SK-N-SH (cell line): ENCODE measurements around the gene TRIM8.

Experiments
- CTCF ChIP-seq: fragments of 200-600 bp; sonication (generic); IDR thresholded peaks from 2 replicates; pipeline ENCODE4 v1.6.1; 2017; ENCODE audit warnings: antibody characterized with exemption, mild to moderate bottlenecking, moderate library complexity
- ELF1 ChIP-seq: IDR thresholded peaks from 2 replicates; pipeline ENCODE4 v1.4.0; 2012
- EZH2phosphoT487 ChIP-seq: fragments of 200-600 bp; sonication (generic); IDR thresholded peaks from 2 replicates; pipeline ENCODE4 v1.6.1; 2017; ENCODE audit warnings: low read depth, mixed run types, mild to moderate bottlenecking, antibody characterized with exemption, moderate library complexity, borderline replicate concordance
- FOXM1 ChIP-seq: IDR thresholded peaks from 2 replicates; pipeline ENCODE4 v1.4.0; 2012; ENCODE audit warnings: low read depth, mild to moderate bottlenecking
- GABPA ChIP-seq: IDR thresholded peaks from 2 replicates; pipeline ENCODE4 v1.4.0; 2012; ENCODE audit warnings: low read depth, mild to moderate bottlenecking
- JUND ChIP-seq: IDR thresholded peaks from 2 replicates; pipeline ENCODE4 v1.4.0; 2012
- NFIC ChIP-seq: IDR thresholded peaks from 2 replicates; pipeline ENCODE4 v1.4.0; 2012; ENCODE audit warnings: borderline replicate concordance
- SIN3A ChIP-seq: IDR thresholded peaks from 2 replicates; pipeline ENCODE4 v1.6.1; 2012; ENCODE audit warnings: low read depth, mild to moderate bottlenecking, low read length, moderate library complexity, borderline replicate concordance
- SMC3 ChIP-seq: IDR thresholded peaks from 2 replicates; pipeline ENCODE4 v1.6.1; 2012; ENCODE audit warnings: low read depth, low read length, improper control_type of control experiment
- TF ChIP-seq, protein P1 (sequence below): IDR thresholded peaks from 2 replicates; pipeline ENCODE4 v1.4.0; 2012; ENCODE audit warnings: low read depth, borderline replicate concordance
- TF ChIP-seq, protein P2 (sequence below): IDR thresholded peaks from 2 replicates; pipeline ENCODE4 v1.6.1; 2012; ENCODE audit warnings: mild to moderate bottlenecking, low read depth, low read length, moderate library complexity
- TF ChIP-seq, protein P3 (sequence below): fragments of 150-350 bp; IDR thresholded peaks from 2 replicates; pipeline ENCODE4 v1.6.1; 2016; ENCODE audit warnings: mild to moderate bottlenecking, low read depth, low read length

DNA sequence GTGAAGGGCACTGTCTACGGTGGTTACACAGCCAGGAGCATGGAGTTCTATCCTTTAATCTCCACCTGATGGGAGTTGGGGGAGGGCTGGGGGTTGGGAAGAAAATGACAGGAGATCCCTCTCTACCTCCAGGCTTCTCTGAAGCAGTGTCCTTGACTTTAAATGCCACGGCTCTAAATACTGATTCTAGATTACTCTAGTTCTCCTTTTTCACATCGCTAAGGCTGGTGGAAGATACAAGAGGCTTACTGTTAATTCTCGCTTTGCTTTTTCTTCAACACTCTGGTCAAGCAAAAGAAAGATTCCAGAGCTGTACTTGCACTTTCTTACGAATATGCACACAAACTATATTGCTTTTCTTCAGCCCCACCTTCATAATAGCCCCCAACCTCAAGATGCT lies 39.5 kb downstream of the TRIM8 start:
- no peak for TF ChIP-seq CTCF
- TF ChIP-seq ELF1, result no peak
- TF ChIP-seq, protein P1, sequence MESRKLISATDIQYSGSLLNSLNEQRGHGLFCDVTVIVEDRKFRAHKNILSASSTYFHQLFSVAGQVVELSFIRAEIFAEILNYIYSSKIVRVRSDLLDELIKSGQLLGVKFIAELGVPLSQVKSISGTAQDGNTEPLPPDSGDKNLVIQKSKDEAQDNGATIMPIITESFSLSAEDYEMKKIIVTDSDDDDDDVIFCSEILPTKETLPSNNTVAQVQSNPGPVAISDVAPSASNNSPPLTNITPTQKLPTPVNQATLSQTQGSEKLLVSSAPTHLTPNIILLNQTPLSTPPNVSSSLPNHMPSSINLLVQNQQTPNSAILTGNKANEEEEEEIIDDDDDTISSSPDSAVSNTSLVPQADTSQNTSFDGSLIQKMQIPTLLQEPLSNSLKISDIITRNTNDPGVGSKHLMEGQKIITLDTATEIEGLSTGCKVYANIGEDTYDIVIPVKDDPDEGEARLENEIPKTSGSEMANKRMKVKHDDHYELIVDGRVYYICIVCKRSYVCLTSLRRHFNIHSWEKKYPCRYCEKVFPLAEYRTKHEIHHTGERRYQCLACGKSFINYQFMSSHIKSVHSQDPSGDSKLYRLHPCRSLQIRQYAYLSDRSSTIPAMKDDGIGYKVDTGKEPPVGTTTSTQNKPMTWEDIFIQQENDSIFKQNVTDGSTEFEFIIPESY, result no peak
- no peak for TF ChIP-seq NFIC
- TF ChIP-seq SIN3A, result no peak
- no peak for TF ChIP-seq JUND
- TF ChIP-seq EZH2phosphoT487, result no peak
- TF ChIP-seq, protein P2, sequence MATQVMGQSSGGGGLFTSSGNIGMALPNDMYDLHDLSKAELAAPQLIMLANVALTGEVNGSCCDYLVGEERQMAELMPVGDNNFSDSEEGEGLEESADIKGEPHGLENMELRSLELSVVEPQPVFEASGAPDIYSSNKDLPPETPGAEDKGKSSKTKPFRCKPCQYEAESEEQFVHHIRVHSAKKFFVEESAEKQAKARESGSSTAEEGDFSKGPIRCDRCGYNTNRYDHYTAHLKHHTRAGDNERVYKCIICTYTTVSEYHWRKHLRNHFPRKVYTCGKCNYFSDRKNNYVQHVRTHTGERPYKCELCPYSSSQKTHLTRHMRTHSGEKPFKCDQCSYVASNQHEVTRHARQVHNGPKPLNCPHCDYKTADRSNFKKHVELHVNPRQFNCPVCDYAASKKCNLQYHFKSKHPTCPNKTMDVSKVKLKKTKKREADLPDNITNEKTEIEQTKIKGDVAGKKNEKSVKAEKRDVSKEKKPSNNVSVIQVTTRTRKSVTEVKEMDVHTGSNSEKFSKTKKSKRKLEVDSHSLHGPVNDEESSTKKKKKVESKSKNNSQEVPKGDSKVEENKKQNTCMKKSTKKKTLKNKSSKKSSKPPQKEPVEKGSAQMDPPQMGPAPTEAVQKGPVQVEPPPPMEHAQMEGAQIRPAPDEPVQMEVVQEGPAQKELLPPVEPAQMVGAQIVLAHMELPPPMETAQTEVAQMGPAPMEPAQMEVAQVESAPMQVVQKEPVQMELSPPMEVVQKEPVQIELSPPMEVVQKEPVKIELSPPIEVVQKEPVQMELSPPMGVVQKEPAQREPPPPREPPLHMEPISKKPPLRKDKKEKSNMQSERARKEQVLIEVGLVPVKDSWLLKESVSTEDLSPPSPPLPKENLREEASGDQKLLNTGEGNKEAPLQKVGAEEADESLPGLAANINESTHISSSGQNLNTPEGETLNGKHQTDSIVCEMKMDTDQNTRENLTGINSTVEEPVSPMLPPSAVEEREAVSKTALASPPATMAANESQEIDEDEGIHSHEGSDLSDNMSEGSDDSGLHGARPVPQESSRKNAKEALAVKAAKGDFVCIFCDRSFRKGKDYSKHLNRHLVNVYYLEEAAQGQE, result no peak
- TF ChIP-seq SMC3, result no peak
- TF ChIP-seq GABPA, result no peak
- no peak for TF ChIP-seq FOXM1
- TF ChIP-seq, protein P3, sequence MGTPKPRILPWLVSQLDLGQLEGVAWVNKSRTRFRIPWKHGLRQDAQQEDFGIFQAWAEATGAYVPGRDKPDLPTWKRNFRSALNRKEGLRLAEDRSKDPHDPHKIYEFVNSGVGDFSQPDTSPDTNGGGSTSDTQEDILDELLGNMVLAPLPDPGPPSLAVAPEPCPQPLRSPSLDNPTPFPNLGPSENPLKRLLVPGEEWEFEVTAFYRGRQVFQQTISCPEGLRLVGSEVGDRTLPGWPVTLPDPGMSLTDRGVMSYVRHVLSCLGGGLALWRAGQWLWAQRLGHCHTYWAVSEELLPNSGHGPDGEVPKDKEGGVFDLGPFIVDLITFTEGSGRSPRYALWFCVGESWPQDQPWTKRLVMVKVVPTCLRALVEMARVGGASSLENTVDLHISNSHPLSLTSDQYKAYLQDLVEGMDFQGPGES, result no peak
